MCF 10A (cell line): ENCODE data around the gene FBXL20. TPM values are rescaled to one million over a fixed set of nuclear protein-coding genes. Genes with fewer than 3 reads are reported as not detected.
A peak's percentile ranks its signal among the peaks of the same experiment; 100 is the strongest.

Experiments used
- BruUV-seq: library from RNA; stranded (reverse); fragments of 400-500 nt; replicated peaks from 2 replicates; lab custom pipeline; 2021; lab: Mats Ljungman, UMichigan
- CTCF ChIA-PET: fragments of 300-600 bp; sonication (Branson Sonifier 250); formaldehyde crosslinking; extraction: SDS; loops from one replicate; lab custom pipeline; 2021; ENCODE audit warnings: antibody characterized with exemption, inconsistent platforms; lab: Yijun Ruan, JAX
- POLR2A ChIA-PET: fragments of 300-600, 350-650 bp; sonication (Branson Sonifier 250); formaldehyde crosslinking; extraction: SDS; loops from one replicate; lab custom pipeline; 2020; ENCODE audit warnings: antibody characterized with exemption, inconsistent platforms; lab: Yijun Ruan, JAX
- DNase-seq: peaks from one replicate; pipeline ENCODE4 v3.0.0-alpha.2; 2018; ENCODE audit not compliant: unreplicated experiment
- H3K27ac Mint-ChIP-seq: one replicate; pipeline ENCODE4 v1.8.0; 2022; ENCODE audit warnings: mild to moderate bottlenecking, low read depth, mixed read lengths; ENCODE audit not compliant: unreplicated experiment
- H3K27me3 Mint-ChIP-seq: one replicate; pipeline ENCODE4 v1.8.0; 2022; ENCODE audit warnings: mixed read lengths; ENCODE audit not compliant: insufficient read depth, unreplicated experiment
- H3K36me3 Mint-ChIP-seq: one replicate; pipeline ENCODE4 v1.8.0; 2022; ENCODE audit warnings: mild to moderate bottlenecking, moderate library complexity, mixed read lengths; ENCODE audit not compliant: insufficient read depth, unreplicated experiment
- H3K4me1 Mint-ChIP-seq: one replicate; pipeline ENCODE4 v1.8.0; 2022; ENCODE audit warnings: mixed read lengths; ENCODE audit not compliant: insufficient read depth, unreplicated experiment
- H3K4me3 Mint-ChIP-seq: one replicate; pipeline ENCODE4 v1.8.0; 2022; ENCODE audit warnings: mild to moderate bottlenecking, moderate library complexity, mixed read lengths; ENCODE audit not compliant: unreplicated experiment
- H3K9me3 Mint-ChIP-seq: one replicate; pipeline ENCODE4 v1.8.0; 2022; ENCODE audit warnings: mixed read lengths; ENCODE audit not compliant: unreplicated experiment
- CTCF ChIP-seq: fragments of 200-600 bp; IDR thresholded peaks from one replicate; pipeline ENCODE4 v1.8.0; 2022; ENCODE audit warnings: antibody characterized with exemption, mild to moderate bottlenecking; ENCODE audit not compliant: unreplicated experiment
- intact Hi-C: fragments of 100-400 bp; cut with micrococcal nuclease; formaldehyde crosslinking; loops from 2 replicates; pipeline ENCODE4 v1.14.1; 2022
- total RNA-seq: library from RNA; stranded (reverse); gene quantifications from 2 replicates; pipeline ENCODE4 v1.2.3, GENCODE V29; 2022

Gene FBXL20
- total RNA-seq, 1 experiment from 2014 or later: 13.4 TPM

- H3K27ac Mint-ChIP-seq: no peak overlapping the region
- H3K27me3 Mint-ChIP-seq: no peaks in the 10 kb centered on the region
- DNase-seq: peak; percentile 89
- H3K36me3 Mint-ChIP-seq: peaks cover 6% of the 10 kb centered on the region
- TF ChIP-seq CTCF: no peak
- POLR2A ChIA-PET: interaction anchor here (0.5 to 2.5 kb wide), 7 partner anchors 13 to 39 kb away, joined by 3 to 20 read pairs (median 7); partner anchors contain the start of gene RPL19
- H3K4me3 Mint-ChIP-seq: no peak overlapping the region
- BruUV-seq: no TSS peak
- H3K9me3 Mint-ChIP-seq: no peaks in the 10 kb centered on the region
- intact Hi-C loops: loop anchor here (5.0 kb wide), 1 partner anchor 86 kb away; the partner anchor contains the start of gene PLXDC1
- CTCF ChIA-PET: interaction anchor here (0.6 to 21.6 kb wide), 8 partner anchors 10 to 654 kb away, joined by 3 to 485 read pairs (median 4); partner anchors contain the start of gene RPL19
- H3K4me1 Mint-ChIP-seq: peaks cover 19% of the 10 kb centered on the region
These were observed 163.0 kb downstream of the FBXL20 start for GRCh38 chr17:39238311-39238972.

- no peaks in the 10 kb centered on the region for H3K27me3 Mint-ChIP-seq
- DNase-seq: no peak
- H3K4me3 Mint-ChIP-seq: no peak overlapping the region
- intact Hi-C loops: loop anchor here (5.0 kb wide), 1 partner anchor 85 kb away; the partner anchor contains the start of gene PLXDC1
- H3K36me3 Mint-ChIP-seq: no peaks in the 10 kb centered on the region
- peaks cover 19% of the 10 kb centered on the region for H3K4me1 Mint-ChIP-seq
- no TSS peak for BruUV-seq
- H3K9me3 Mint-ChIP-seq: no peaks in the 10 kb centered on the region
- CTCF ChIA-PET: interaction anchor here (0.6 to 21.6 kb wide), 4 partner anchors 7 to 85 kb away, joined by 3 to 485 read pairs (median 28); partner anchors contain the start of genes ARL5C and RPL19
- TF ChIP-seq CTCF: no peak
- POLR2A ChIA-PET: interaction anchor here (1.1 to 2.6 kb wide), 8 partner anchors 24 to 223 kb away, joined by 3 to 20 read pairs (median 8); partner anchors contain the start of genes CDK12 and RPL19
- no peak overlapping the region for H3K27ac Mint-ChIP-seq
These were observed 163.8 kb downstream of the FBXL20 start for GRCh38 chr17:39237586-39237985.

GRCh38 chr17:39236981-39237441, 164.4 kb downstream of the FBXL20 start:
- no peak for DNase-seq
- no peak overlapping the region for H3K27ac Mint-ChIP-seq
- peaks cover 22% of the 10 kb centered on the region for H3K4me1 Mint-ChIP-seq
- no TSS peak for BruUV-seq
- ChIA-PET POLR2A (interaction anchor here (0.6 to 2.6 kb wide), 5 partner anchors 25 to 224 kb away, joined by 3 to 15 read pairs (median 4); partner anchors contain the start of gene CDK12), CTCF (interaction anchor here (0.6 to 21.6 kb wide), 9 partner anchors 8 to 258 kb away, joined by 3 to 485 read pairs (median 8); partner anchors contain the start of genes CDK12 and RPL19)
- H3K27me3 Mint-ChIP-seq: no peaks in the 10 kb centered on the region
- no peak for TF ChIP-seq CTCF
- intact Hi-C loops: loop anchor here (5.0 kb wide), 1 partner anchor 85 kb away; the partner anchor contains the start of gene PLXDC1
- no peak overlapping the region for H3K4me3 Mint-ChIP-seq
- no peaks in the 10 kb centered on the region for H3K36me3 Mint-ChIP-seq
- no peaks in the 10 kb centered on the region for H3K9me3 Mint-ChIP-seq
